Right lobe of liver (tissue), 6 donors: Measurements from ENCODE around the gene DCC. TPM values are rescaled to one million over a fixed set of nuclear protein-coding genes. Genes with fewer than 3 reads are reported as not detected.

Experiments
- ATAC-seq, 4 donors: fragments of 200-7000 bp; cut with Tn5 transposase; one replicate each; pipeline ENCODE4 v1.9.1; 2020; ENCODE audit warnings: mild to moderate bottlenecking in 4 of 4, moderate library complexity in 4 of 4
- DNase-seq, 3 donors: peaks; one replicate each; pipeline ENCODE4 v3.0.0-alpha.2; 2020
- H3K27ac ChIP-seq, 3 donors: fragments of 200-600 bp; one replicate each; pipeline ENCODE4 v1.8.0; 2022
- H3K27me3 ChIP-seq, 2 donors: fragments of 200-600 bp; one replicate each; pipeline ENCODE4 v1.8.0; 2022
- H3K36me3 ChIP-seq, 4 donors: fragments of 200-600 bp; sonication (generic) in 1 of 4; one replicate each; pipeline versions ENCODE4 v1.5.1 to v1.8.0; 2017 to 2022; ENCODE audit warnings: control low read depth in 1 of 4
- H3K4me1 ChIP-seq, 4 donors: fragments of 200-600 bp; sonication (generic) in 1 of 4; one replicate each; pipeline versions ENCODE4 v1.5.1 to v1.8.0; 2017 to 2022; ENCODE audit warnings: control low read depth in 1 of 4
- H3K4me3 ChIP-seq, 3 donors: fragments of 200-600 bp; one replicate each; pipeline ENCODE4 v1.8.0; 2022
- H3K9me3 ChIP-seq, 4 donors: fragments of 200-600 bp; sonication (generic) in 1 of 4; one replicate each; pipeline versions ENCODE4 v1.5.1 to v1.8.0; 2017 to 2022; ENCODE audit warnings: control low read depth in 1 of 4
- CTCF ChIP-seq, 4 donors: fragments of 200-600 bp in 3 of 4; fragments of 450-650 bp in 1 of 4; IDR thresholded peaks; one replicate each; pipeline versions ENCODE4 v1.5.1 to v1.8.0; 2016 to 2022; ENCODE audit warnings: antibody characterized with exemption in 4 of 4, mild to moderate bottlenecking in 2 of 4
- POLR2A ChIP-seq: fragments of 450-650 bp; IDR thresholded peaks from one replicate; pipeline ENCODE4 v1.6.1; 2017; ENCODE audit warnings: antibody characterized with exemption, mild to moderate bottlenecking
- WGBS: methylation state at CpG from one replicate; pipeline ENCODE4 v1.1.6; 2018; ENCODE audit warnings: low coverage, low lambda C conversion rate; ENCODE audit not compliant: insufficient coverage; ENCODE audit errors: missing lambda C conversion rate; 5-methylcytosine and 5-hydroxymethylcytosine counted together
- intact Hi-C, 2 donors: fragments of 100-400 bp; cut with DNase I; formaldehyde crosslinking; loops; one replicate each; pipeline versions ENCODE4 v1.11.2 to v1.14.1; 2022
- total RNA-seq, 6 experiments: library from RNA; depleted of rRNA in 2 of 6; stranded (reverse); fragments of >200 nt in 2 of 6; fragmentation: NEBNext Ultra II Directional in 3 of 6; extraction: Animal tissue kit (Norgen Biotek cat#: 25700) in 3 of 6; gene quantifications; one replicate each; pipeline versions ENCODE4 v1.1.0 to v1.2.4, GENCODE V29; 2016 to 2023
- donor health status: DM: no; HTN: yes; CAD: no.
- donor health status: DM: no; HTN: no; CAD: no.
- donor health status: DM: no; HTN: no; CAD: no.
- donor health status: DM: no; HTN: yes; CAD: no.
- donor health status: DM: no; HTN: yes; CAD: no.

Gene DCC
- total RNA-seq, 6 experiments from 2014 or later = 0.06 TPM; not detected in 5

- Histone ChIP-seq H3K27me3 (no peaks in the 10 kb centered on the region), H3K4me3 (no peak overlapping the region), H3K36me3 (no peaks in the 10 kb centered on the region), H3K27ac (no peak overlapping the region), H3K4me1 (no peaks in the 10 kb centered on the region), H3K9me3 (no peaks in the 10 kb centered on the region)
- intact Hi-C loops = no loop called here
- no peak for DNase-seq
- WGBS = 57% methylated on average over 3 of the region's 3 CpGs
- no peak for ATAC-seq
- TF ChIP-seq POLR2A (no peak), CTCF (IDR thresholded peaks at IDR 0.05) (no peak)
Measured at GRCh38 chr18:52415131-52415530, 75.1 kb downstream of the DCC start.

- peaks cover 0 to 7% (median 3%) of the 10 kb centered on the region in 4 donors for H3K4me1 ChIP-seq
- H3K9me3 ChIP-seq = no peaks in the 10 kb centered on the region
- DNase-seq = no peak
- intact Hi-C loops = no loop called here
- no peak for ATAC-seq
- TF ChIP-seq POLR2A (no peak), CTCF (IDR thresholded peaks at IDR 0.05) (peak in 1 of 4 donors; percentile 17)
- no peaks in the 10 kb centered on the region for H3K36me3 ChIP-seq
- H3K27ac ChIP-seq = no peak overlapping the region
- WGBS = 42% methylated on average over 3 of the region's 3 CpGs
- H3K4me3 ChIP-seq = no peak overlapping the region
- no peaks in the 10 kb centered on the region for H3K27me3 ChIP-seq
Measured at GRCh38 chr18:52422985-52423601, 83.1 kb downstream of the DCC start.

- DNase-seq (no peak), ATAC-seq (peak in 1 of 4 donors; percentile 48)
- no peaks in the 10 kb centered on the region for H3K36me3 ChIP-seq
- no peak overlapping the region for H3K4me3 ChIP-seq
- no peak overlapping the region for H3K27ac ChIP-seq
- intact Hi-C loops = no loop called here
- no peaks in the 10 kb centered on the region for H3K9me3 ChIP-seq
- no peak for TF ChIP-seq POLR2A
- TF ChIP-seq CTCF (IDR thresholded peaks at IDR 0.05) = no peak
- WGBS = 27% methylated on average over 4 of the region's 4 CpGs
- H3K27me3 ChIP-seq = no peaks in the 10 kb centered on the region
- H3K4me1 ChIP-seq = peaks cover 0 to 7% (median 3%) of the 10 kb centered on the region in 4 donors
Measured at GRCh38 chr18:52426041-52426440, 86.0 kb downstream of the DCC start.

GRCh38 chr18:52426462-52426861 is 86.5 kb downstream of the DCC start:
- H3K36me3 ChIP-seq = no peaks in the 10 kb centered on the region
- H3K4me1 ChIP-seq = peaks cover 0 to 7% (median 3%) of the 10 kb centered on the region in 4 donors
- H3K4me3 ChIP-seq = no peak overlapping the region
- WGBS = 27% methylated on average over 1 of the region's 1 CpG
- DNase-seq (no peak), ATAC-seq (peak in 3 of 4 donors; percentile 59 to 70 (median 69))
- intact Hi-C loops = no loop called here
- no peaks in the 10 kb centered on the region for H3K9me3 ChIP-seq
- H3K27ac ChIP-seq = no peak overlapping the region
- no peaks in the 10 kb centered on the region for H3K27me3 ChIP-seq
- TF ChIP-seq POLR2A = no peak
- no peak for TF ChIP-seq CTCF (IDR thresholded peaks at IDR 0.05)
